ENCODE measurements around the gene CD226. TPM values are rescaled to one million over a fixed set of nuclear protein-coding genes. Genes with fewer than 3 reads are reported as not detected.
A peak's percentile ranks its signal among the peaks of the same experiment; 100 is the strongest.
"Not testable (repeated sequence)": the region's sequence is repeated elsewhere in the genome, so short reads cannot be mapped to it uniquely, and the experiment has no call there.

Gene CD226
- total RNA-seq, 1 donor from 2014 or later: 0.40 TPM

DNA sequence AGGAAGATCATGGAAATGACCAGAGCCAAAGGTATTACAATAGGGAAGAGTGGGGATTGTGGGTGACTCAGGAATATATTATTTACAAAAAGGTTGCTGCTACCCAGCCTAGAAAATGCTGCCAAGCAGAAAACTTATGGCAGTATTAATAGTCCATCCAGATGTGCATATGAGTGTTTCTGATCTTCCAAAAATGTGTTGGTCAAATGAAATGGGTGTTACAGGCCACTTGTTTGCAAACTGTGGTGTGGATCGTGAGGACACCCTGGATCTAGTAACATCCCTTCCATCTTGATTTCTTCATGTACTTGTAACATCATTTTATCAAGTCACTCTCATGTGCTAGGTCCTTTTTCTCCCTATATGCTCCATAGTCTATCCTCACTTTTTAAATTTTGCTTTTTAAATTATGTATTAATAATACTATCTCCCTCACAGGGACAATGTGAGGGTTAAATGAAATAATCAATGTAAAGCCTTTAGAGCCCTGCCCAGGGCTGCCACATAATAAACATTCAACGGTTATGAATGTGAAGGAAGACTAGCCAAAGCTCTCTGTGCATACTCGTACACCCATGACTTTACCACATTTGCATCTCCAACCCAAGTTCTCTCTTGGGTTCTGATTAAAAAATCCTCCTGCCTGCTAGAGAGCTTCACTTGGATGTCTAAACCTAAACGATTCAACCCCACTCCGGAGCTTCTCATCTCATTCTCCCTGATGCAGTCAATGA, 18.5 kb downstream of the CD226 start:
- no peaks in the 10 kb centered on the region for H3K27me3 Mint-ChIP-seq (ENCODE audit: low read depth)
- no peak overlapping the region for H3K27ac Mint-ChIP-seq (ENCODE audit: unreplicated experiment)
- H3K9me3 Mint-ChIP-seq: no peaks in the 10 kb centered on the region
- TF ChIP-seq, protein P1, sequence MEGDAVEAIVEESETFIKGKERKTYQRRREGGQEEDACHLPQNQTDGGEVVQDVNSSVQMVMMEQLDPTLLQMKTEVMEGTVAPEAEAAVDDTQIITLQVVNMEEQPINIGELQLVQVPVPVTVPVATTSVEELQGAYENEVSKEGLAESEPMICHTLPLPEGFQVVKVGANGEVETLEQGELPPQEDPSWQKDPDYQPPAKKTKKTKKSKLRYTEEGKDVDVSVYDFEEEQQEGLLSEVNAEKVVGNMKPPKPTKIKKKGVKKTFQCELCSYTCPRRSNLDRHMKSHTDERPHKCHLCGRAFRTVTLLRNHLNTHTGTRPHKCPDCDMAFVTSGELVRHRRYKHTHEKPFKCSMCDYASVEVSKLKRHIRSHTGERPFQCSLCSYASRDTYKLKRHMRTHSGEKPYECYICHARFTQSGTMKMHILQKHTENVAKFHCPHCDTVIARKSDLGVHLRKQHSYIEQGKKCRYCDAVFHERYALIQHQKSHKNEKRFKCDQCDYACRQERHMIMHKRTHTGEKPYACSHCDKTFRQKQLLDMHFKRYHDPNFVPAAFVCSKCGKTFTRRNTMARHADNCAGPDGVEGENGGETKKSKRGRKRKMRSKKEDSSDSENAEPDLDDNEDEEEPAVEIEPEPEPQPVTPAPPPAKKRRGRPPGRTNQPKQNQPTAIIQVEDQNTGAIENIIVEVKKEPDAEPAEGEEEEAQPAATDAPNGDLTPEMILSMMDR (conservative IDR thresholded peaks at IDR 0.05): no peak
- no peaks in the 10 kb centered on the region for H3K36me3 Mint-ChIP-seq (ENCODE audit: low read depth)
- DNase-seq (ENCODE audit: low read depth, low spot score): no peak
- H3K4me3 Mint-ChIP-seq: no peak overlapping the region
- H3K4me1 Mint-ChIP-seq: no peaks in the 10 kb centered on the region

DNA sequence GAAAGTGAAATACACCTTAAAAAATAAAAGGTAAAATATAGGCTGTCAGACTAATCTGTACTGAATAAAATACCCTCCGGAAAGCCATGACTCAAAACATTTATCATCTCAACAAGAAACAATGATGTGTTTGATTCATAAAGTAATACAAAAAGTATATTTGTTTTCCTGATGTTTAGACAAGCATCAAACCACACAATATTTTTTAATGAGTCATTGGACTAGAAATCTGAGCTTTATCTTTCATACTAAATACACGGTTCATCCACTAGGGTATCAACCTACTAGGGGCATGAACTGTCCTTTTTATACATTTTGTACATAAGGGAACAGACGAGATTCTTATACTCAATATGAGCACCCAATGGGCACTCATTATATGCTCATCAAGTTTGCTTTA, 31.3 kb downstream of the CD226 start:
- TF ChIP-seq, protein P1 (conservative IDR thresholded peaks at IDR 0.05): no peak
- Mint-ChIP-seq H3K36me3 (ENCODE audit: low read depth) (peaks cover 3% of the 10 kb centered on the region), H3K4me3 (no peak overlapping the region), H3K27me3 (ENCODE audit: low read depth) (no peaks in the 10 kb centered on the region), H3K9me3 (no peaks in the 10 kb centered on the region), H3K4me1 (peaks cover 4% of the 10 kb centered on the region), H3K27ac (ENCODE audit: unreplicated experiment) (no peak overlapping the region)
- no peak for DNase-seq (ENCODE audit: low read depth, low spot score)

DNA sequence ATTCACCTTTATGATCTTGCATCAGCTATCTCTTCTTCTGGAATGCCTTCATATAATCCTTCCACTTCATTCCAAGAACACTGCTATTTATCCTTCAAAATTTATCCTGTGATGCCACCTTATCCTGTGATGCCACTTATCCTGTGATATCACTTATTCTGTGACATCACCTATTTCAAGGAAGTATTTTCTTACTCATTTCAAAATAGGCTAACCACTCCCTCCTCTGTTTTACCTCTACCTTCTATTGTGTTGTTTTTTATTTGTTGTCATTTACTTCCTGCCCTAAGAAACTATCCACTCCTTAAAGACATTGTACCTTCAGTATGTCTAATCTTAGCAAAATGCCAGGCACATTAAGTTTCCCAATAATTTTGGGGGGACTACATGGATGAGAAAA, 38.8 kb downstream of the CD226 start:
- Mint-ChIP-seq H3K27ac (ENCODE audit: unreplicated experiment) (no peak overlapping the region), H3K36me3 (ENCODE audit: low read depth) (no peaks in the 10 kb centered on the region), H3K27me3 (ENCODE audit: low read depth) (no peaks in the 10 kb centered on the region), H3K4me3 (no peak overlapping the region), H3K9me3 (no peaks in the 10 kb centered on the region), H3K4me1 (no peaks in the 10 kb centered on the region)
- DNase-seq (ENCODE audit: low read depth, low spot score): no peak
- TF ChIP-seq, protein P1 (conservative IDR thresholded peaks at IDR 0.05): no peak

DNA sequence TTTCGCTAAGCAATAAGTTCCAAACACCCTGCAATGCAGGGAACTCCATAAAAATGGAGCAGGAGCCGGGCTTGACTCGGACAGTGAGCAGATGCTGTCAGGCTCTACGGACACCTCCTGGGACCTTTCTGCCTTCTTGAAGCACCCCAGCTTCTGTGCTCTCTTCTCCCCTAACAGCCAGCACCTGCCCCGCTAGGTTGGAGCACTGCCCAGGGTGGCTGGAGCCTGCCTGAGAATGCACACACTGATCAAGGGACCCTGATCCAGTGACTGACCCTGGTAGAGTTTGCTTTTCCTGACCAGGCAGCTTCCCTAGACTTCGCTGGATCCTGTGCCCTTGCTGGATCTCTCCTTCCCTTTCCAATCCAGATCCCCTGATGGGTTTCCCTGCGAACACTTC, 40.9 kb downstream of the CD226 start:
- Mint-ChIP-seq H3K4me3 (no peak overlapping the region), H3K27ac (ENCODE audit: unreplicated experiment) (no peak overlapping the region), H3K9me3 (no peaks in the 10 kb centered on the region), H3K4me1 (no peaks in the 10 kb centered on the region), H3K27me3 (ENCODE audit: low read depth) (no peaks in the 10 kb centered on the region), H3K36me3 (ENCODE audit: low read depth) (no peaks in the 10 kb centered on the region)
- DNase-seq (ENCODE audit: low read depth, low spot score): no peak
- TF ChIP-seq, protein P1 (conservative IDR thresholded peaks at IDR 0.05): no peak

DNA sequence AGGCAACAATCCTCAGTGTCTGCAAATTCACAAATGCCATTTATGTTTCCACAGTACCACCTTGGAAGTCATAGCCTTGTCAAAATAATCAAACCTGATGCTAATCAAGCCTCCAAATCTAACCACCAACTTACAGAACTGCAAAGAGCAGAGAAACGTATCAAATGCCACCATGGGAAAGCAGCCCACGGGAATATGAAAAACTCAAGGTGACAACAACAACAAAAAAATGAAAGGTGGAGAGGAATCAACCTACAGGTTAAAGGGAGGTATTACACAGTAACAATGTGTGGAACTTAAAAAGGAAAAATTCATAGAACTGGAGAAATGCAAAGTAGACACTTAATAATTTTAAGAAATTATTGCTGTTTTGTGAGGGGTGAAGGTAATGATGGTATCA, 46.7 kb downstream of the CD226 start:
- H3K9me3 Mint-ChIP-seq: peaks cover 3% of the 10 kb centered on the region
- H3K27me3 Mint-ChIP-seq (ENCODE audit: low read depth): no peaks in the 10 kb centered on the region
- no peak overlapping the region for H3K4me3 Mint-ChIP-seq
- no peak for DNase-seq (ENCODE audit: low read depth, low spot score)
- TF ChIP-seq, protein P1 (conservative IDR thresholded peaks at IDR 0.05): peak; percentile 42
- H3K27ac Mint-ChIP-seq (ENCODE audit: unreplicated experiment): no peak overlapping the region
- H3K4me1 Mint-ChIP-seq: peaks cover 7% of the 10 kb centered on the region
- H3K36me3 Mint-ChIP-seq (ENCODE audit: low read depth): no peaks in the 10 kb centered on the region

DNA sequence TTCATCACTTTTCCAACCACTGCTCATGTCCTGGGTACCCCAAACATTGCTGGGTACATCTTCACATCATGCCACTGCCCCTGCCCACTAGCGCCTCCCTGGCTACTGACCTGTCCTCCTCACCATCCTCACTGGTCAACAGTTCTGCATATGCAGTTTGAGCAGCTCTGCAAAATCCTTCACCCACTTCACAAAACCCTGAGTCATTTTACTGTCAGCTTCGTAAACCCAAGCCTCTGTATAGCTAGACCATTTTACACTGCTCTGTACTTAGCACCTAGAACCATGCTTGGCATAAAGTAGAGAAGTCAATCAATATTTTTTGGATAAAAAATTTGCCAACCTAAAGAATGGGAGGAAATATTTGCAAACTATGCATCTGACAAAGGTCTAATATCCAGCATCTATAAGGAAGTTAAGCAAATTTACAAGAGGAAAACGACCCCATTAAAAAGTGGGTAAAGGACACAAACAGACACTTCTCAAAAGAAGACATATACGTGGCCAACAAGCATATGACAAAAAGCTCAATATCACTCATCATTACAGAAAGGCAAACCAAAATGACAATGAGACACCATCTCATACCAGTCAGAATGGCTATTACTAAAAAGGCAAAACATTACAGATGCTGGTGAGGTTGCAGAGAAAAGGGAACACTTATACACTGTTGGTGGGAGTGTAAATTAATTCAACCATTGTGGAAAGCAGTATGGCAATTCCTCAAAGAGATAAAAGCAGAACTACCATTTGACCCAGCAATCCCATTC, 48.3 kb downstream of the CD226 start:
- H3K4me1 Mint-ChIP-seq: not testable (repeated sequence)

More for the DNA sequence above, 48.3 kb downstream of the CD226 start:
- peak overlapping the region; percentile 85 for H3K27ac Mint-ChIP-seq (ENCODE audit: unreplicated experiment)
- H3K9me3 Mint-ChIP-seq; H3K4me3 Mint-ChIP-seq; DNase-seq (ENCODE audit: low read depth, low spot score); H3K36me3 Mint-ChIP-seq (ENCODE audit: low read depth); H3K27me3 Mint-ChIP-seq (ENCODE audit: low read depth): not testable (repeated sequence)
